HEK293 (cell line): ENCODE data around the gene PRXL2B.
A peak's percentile ranks its signal among the peaks of the same experiment; 100 is the strongest.

Source experiments
- GLIS1 ChIP-seq: fragments of 450-650 bp; formaldehyde crosslinking; IDR thresholded peaks from 2 replicates; pipeline ENCODE4 v1.5.1; 2016; ENCODE audit warnings: missing biosample characterization, missing genetic modification characterization
- GLIS2 ChIP-seq: fragments of 450-650 bp; formaldehyde crosslinking; IDR thresholded peaks from 2 replicates; pipeline ENCODE4 v1.5.1; 2016; ENCODE audit warnings: missing biosample characterization, missing genetic modification characterization
- KLF10 ChIP-seq: fragments of 450-650 bp; IDR thresholded peaks from 2 replicates; pipeline ENCODE4 v1.5.1; 2018; ENCODE audit warnings: missing biosample characterization, mild to moderate bottlenecking, missing genetic modification characterization
- KLF16 ChIP-seq: fragments of 450-650 bp; formaldehyde crosslinking; IDR thresholded peaks from 2 replicates; pipeline ENCODE4 v1.5.1; 2017; ENCODE audit warnings: missing biosample characterization, missing genetic modification characterization
- MEIS1 ChIP-seq: sonication (generic); formaldehyde crosslinking; IDR thresholded peaks from 2 replicates; pipeline ENCODE4 v1.8.1; 2022; ENCODE audit warnings: missing genetic modification reagents, mild to moderate bottlenecking, borderline replicate concordance
- PRDM1 ChIP-seq: fragments of 450-650 bp; formaldehyde crosslinking; IDR thresholded peaks from 2 replicates; pipeline ENCODE4; 2016; ENCODE audit warnings: missing biosample characterization, missing genetic modification characterization
- REST ChIP-seq: fragments of 450-650 bp; formaldehyde crosslinking; IDR thresholded peaks from 2 replicates; pipeline ENCODE4 v1.5.1; 2016; ENCODE audit warnings: missing biosample characterization, missing genetic modification characterization
- TCF7L2 ChIP-seq: IDR thresholded peaks from 2 replicates; pipeline ENCODE4 v1.6.1; 2011; ENCODE audit warnings: low read depth, mild to moderate bottlenecking, inconsistent platforms, low read length, moderate library complexity, borderline replicate concordance
- YY2 ChIP-seq: fragments of 450-650 bp; formaldehyde crosslinking; IDR thresholded peaks from 2 replicates; pipeline ENCODE4 v1.5.1; 2016; ENCODE audit warnings: missing biosample characterization, missing genetic modification characterization
- ZBTB48 ChIP-seq: fragments of 450-650 bp; formaldehyde crosslinking; IDR thresholded peaks from 2 replicates; pipeline ENCODE4 v1.5.1; 2016; ENCODE audit warnings: missing biosample characterization, missing genetic modification characterization
- ZBTB8A ChIP-seq: fragments of 450-650 bp; formaldehyde crosslinking; IDR thresholded peaks from 2 replicates; pipeline ENCODE4 v1.5.1; 2016; ENCODE audit warnings: missing biosample characterization, missing genetic modification characterization
- ZFP37 ChIP-seq: fragments of 450-650 bp; formaldehyde crosslinking; IDR thresholded peaks from 2 replicates; pipeline ENCODE4 v1.5.1; 2016; ENCODE audit warnings: missing biosample characterization, missing genetic modification characterization
- ZNF214 ChIP-seq: fragments of 450-650 bp; formaldehyde crosslinking; IDR thresholded peaks from 2 replicates; pipeline ENCODE4 v1.5.1; 2017; ENCODE audit warnings: missing biosample characterization, mild to moderate bottlenecking, missing genetic modification characterization, borderline replicate concordance
- ZNF239 ChIP-seq: fragments of 450-650 bp; formaldehyde crosslinking; IDR thresholded peaks from 2 replicates; pipeline ENCODE4 v1.5.1; 2016; ENCODE audit warnings: missing biosample characterization, missing genetic modification characterization
- ZNF350 ChIP-seq: fragments of 450-650 bp; formaldehyde crosslinking; IDR thresholded peaks from 2 replicates; pipeline ENCODE4 v1.5.0; 2017; ENCODE audit warnings: missing biosample characterization, mild to moderate bottlenecking, missing genetic modification characterization
- ZNF366 ChIP-seq: fragments of 450-650 bp; formaldehyde crosslinking; conservative IDR thresholded peaks from 2 replicates; pipeline ENCODE4 v1.5.1; 2016; ENCODE audit warnings: missing biosample characterization, missing genetic modification characterization
- ZNF398 ChIP-seq: fragments of 450-650 bp; formaldehyde crosslinking; IDR thresholded peaks from 2 replicates; pipeline ENCODE4 v1.5.1; 2017; ENCODE audit warnings: missing biosample characterization, missing genetic modification characterization
- ZNF423 ChIP-seq: fragments of 450-650 bp; formaldehyde crosslinking; IDR thresholded peaks from 2 replicates; pipeline ENCODE4 v1.5.1; 2016; ENCODE audit warnings: missing biosample characterization, missing genetic modification characterization
- ZNF426 ChIP-seq: fragments of 450-650 bp; formaldehyde crosslinking; IDR thresholded peaks from 2 replicates; pipeline ENCODE4 v1.5.1; 2017; ENCODE audit warnings: missing biosample characterization, missing genetic modification characterization, mild to moderate bottlenecking, inconsistent platforms, moderate library complexity
- ZNF488 ChIP-seq: fragments of 450-650 bp; formaldehyde crosslinking; IDR thresholded peaks from 2 replicates; pipeline ENCODE4 v1.5.1; 2016; ENCODE audit warnings: missing biosample characterization, missing genetic modification characterization
- ZNF521 ChIP-seq: fragments of 450-650 bp; formaldehyde crosslinking; IDR thresholded peaks from 2 replicates; pipeline ENCODE4 v1.5.1; 2017; ENCODE audit warnings: missing biosample characterization, mild to moderate bottlenecking, missing genetic modification characterization
- ZNF580 ChIP-seq: fragments of 450-650 bp; formaldehyde crosslinking; IDR thresholded peaks from 2 replicates; pipeline ENCODE4 v1.5.1; 2016; ENCODE audit warnings: missing biosample characterization, missing genetic modification characterization
- ZNF623 ChIP-seq: fragments of 450-650 bp; formaldehyde crosslinking; IDR thresholded peaks from 2 replicates; pipeline ENCODE4 v1.5.1; 2016; ENCODE audit warnings: missing biosample characterization, missing genetic modification characterization
- ZNF843 ChIP-seq: fragments of 450-650 bp; formaldehyde crosslinking; IDR thresholded peaks from 2 replicates; pipeline ENCODE4 v1.5.1; 2016; ENCODE audit warnings: missing biosample characterization, missing genetic modification characterization
- ZXDB ChIP-seq: fragments of 450-650 bp; formaldehyde crosslinking; IDR thresholded peaks from 2 replicates; pipeline ENCODE4 v1.5.1; 2016; ENCODE audit warnings: missing biosample characterization, missing genetic modification characterization
- TF ChIP-seq, protein P1 (sequence below): fragments of 450-650 bp; formaldehyde crosslinking; IDR thresholded peaks from 2 replicates; pipeline ENCODE4 v1.5.1; 2017; ENCODE audit warnings: missing biosample characterization, mild to moderate bottlenecking, missing genetic modification characterization, moderate library complexity
- TF ChIP-seq, protein P2 (sequence below): fragments of 450-650 bp; formaldehyde crosslinking; IDR thresholded peaks from 2 replicates; pipeline ENCODE4 v1.5.1; 2016; ENCODE audit warnings: missing biosample characterization, missing genetic modification characterization
- TF ChIP-seq, protein P3 (sequence below): fragments of 450-650 bp; formaldehyde crosslinking; IDR thresholded peaks from 2 replicates; pipeline ENCODE4 v1.5.1; 2016; ENCODE audit warnings: missing biosample characterization, missing genetic modification characterization

Gene PRXL2B

DNA sequence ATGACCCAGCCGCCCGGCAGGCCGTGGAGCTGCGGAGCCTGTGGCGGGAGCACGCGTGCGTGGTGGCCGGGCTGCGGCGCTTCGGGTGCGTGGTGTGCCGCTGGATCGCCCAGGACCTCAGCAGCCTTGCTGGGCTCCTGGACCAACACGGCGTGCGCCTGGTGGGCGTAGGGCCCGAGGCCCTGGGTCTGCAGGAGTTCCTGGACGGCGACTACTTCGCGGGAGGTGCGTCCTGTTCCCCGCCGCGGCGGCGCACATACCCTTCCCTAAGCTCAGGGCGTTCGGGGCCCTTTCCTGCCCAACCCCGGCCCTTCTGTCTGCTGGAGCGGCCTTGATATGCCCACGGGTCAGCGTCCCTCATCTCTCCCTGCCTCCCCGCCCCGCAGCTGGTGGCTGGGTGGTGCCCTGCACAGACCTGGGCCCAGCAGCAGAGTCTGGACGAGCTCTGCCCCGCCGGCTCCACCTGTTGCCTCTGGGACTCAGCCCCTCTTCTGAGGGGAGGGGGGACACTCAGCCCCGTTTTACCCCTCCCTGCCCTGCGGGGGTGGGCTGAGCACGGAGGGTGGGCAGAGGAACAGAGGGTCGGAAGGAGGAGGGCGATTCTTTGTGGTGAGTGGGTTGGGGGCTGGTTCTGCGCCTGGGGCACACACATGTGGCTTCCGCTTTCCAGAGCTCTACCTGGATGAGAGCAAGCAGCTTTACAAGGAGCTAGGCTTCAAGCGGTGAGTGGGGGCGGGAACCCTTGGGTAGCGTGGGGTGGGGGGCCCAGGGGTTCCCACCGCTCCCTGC lies 688 bp downstream of the PRXL2B start (continued):
- TF ChIP-seq, protein P1, sequence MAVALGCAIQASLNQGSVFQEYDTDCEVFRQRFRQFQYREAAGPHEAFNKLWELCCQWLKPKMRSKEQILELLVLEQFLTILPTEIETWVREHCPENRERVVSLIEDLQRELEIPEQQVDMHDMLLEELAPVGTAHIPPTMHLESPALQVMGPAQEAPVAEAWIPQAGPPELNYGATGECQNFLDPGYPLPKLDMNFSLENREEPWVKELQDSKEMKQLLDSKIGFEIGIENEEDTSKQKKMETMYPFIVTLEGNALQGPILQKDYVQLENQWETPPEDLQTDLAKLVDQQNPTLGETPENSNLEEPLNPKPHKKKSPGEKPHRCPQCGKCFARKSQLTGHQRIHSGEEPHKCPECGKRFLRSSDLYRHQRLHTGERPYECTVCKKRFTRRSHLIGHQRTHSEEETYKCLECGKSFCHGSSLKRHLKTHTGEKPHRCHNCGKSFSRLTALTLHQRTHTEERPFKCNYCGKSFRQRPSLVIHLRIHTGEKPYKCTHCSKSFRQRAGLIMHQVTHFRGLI (tag by site-specific recombination), result 0 out of 2 replicates have a peak, but pooled peaks have one; percentile 17
- TF ChIP-seq ZBTB8A (tag by site-specific recombination), result peak; percentile 77
- TF ChIP-seq ZNF214 (tag by site-specific recombination), result no peak
- TF ChIP-seq ZBTB48, result peak; percentile 37; the same call in 1 of the 2 replicates
- no peak for TF ChIP-seq ZNF580 (tag by site-specific recombination)
- no peak for TF ChIP-seq ZNF350 (tag by site-specific recombination)
- no peak for TF ChIP-seq PRDM1
- no peak for TF ChIP-seq TCF7L2
- no peak for TF ChIP-seq ZNF366 (tag by site-specific recombination)
- TF ChIP-seq YY2 (tag by site-specific recombination), result no peak
- peak; percentile 64 for TF ChIP-seq GLIS2 (tag by site-specific recombination)
- no peak for TF ChIP-seq ZNF239 (tag by site-specific recombination)
- TF ChIP-seq ZNF521 (tag by site-specific recombination), result no peak
- no peak for TF ChIP-seq KLF10 (tag by site-specific recombination)
- TF ChIP-seq GLIS1, result peak; percentile 86
- no peak for TF ChIP-seq ZNF426 (tag by site-specific recombination)
- TF ChIP-seq ZXDB (tag by site-specific recombination), result no peak
- no peak for TF ChIP-seq ZNF843 (tag by site-specific recombination)
- no peak for TF ChIP-seq REST (tag by site-specific recombination)
- no peak for TF ChIP-seq ZFP37
- no peak for TF ChIP-seq KLF16 (tag by site-specific recombination)
- TF ChIP-seq ZNF488 (tag by site-specific recombination), result no peak
- TF ChIP-seq ZNF623, result no peak
- no peak; the same call in 1 of the 2 replicates for TF ChIP-seq ZNF398 (tag by site-specific recombination)
- TF ChIP-seq ZNF423, result no peak
- TF ChIP-seq, protein P2, sequence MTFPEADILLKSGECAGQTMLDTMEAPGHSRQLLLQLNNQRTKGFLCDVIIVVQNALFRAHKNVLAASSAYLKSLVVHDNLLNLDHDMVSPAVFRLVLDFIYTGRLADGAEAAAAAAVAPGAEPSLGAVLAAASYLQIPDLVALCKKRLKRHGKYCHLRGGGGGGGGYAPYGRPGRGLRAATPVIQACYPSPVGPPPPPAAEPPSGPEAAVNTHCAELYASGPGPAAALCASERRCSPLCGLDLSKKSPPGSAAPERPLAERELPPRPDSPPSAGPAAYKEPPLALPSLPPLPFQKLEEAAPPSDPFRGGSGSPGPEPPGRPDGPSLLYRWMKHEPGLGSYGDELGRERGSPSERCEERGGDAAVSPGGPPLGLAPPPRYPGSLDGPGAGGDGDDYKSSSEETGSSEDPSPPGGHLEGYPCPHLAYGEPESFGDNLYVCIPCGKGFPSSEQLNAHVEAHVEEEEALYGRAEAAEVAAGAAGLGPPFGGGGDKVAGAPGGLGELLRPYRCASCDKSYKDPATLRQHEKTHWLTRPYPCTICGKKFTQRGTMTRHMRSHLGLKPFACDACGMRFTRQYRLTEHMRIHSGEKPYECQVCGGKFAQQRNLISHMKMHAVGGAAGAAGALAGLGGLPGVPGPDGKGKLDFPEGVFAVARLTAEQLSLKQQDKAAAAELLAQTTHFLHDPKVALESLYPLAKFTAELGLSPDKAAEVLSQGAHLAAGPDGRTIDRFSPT (tag by site-specific recombination), result no peak
- TF ChIP-seq, protein P3, sequence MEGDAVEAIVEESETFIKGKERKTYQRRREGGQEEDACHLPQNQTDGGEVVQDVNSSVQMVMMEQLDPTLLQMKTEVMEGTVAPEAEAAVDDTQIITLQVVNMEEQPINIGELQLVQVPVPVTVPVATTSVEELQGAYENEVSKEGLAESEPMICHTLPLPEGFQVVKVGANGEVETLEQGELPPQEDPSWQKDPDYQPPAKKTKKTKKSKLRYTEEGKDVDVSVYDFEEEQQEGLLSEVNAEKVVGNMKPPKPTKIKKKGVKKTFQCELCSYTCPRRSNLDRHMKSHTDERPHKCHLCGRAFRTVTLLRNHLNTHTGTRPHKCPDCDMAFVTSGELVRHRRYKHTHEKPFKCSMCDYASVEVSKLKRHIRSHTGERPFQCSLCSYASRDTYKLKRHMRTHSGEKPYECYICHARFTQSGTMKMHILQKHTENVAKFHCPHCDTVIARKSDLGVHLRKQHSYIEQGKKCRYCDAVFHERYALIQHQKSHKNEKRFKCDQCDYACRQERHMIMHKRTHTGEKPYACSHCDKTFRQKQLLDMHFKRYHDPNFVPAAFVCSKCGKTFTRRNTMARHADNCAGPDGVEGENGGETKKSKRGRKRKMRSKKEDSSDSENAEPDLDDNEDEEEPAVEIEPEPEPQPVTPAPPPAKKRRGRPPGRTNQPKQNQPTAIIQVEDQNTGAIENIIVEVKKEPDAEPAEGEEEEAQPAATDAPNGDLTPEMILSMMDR (tag by site-specific recombination), result no peak
- TF ChIP-seq MEIS1, result no peak
